Renal cortex interstitium (tissue), 11 donors: ENCODE data around the gene APEX2. TPM values are rescaled to one million over a fixed set of nuclear protein-coding genes. Genes with fewer than 3 reads are reported as not detected.
"Not testable (repeated sequence)": the region's sequence is repeated elsewhere in the genome, so short reads cannot be mapped to it uniquely, and the experiment has no call there.

Experiments used
- DNase-seq, 11 donors: peaks; one replicate each; pipeline ENCODE4 v3.0.0-alpha.2; 2013; ENCODE audit warnings: low read depth in 9 of 11, low spot score in 4 of 11; ENCODE audit errors: extremely low read depth in 1 of 11
- polyA plus RNA-seq, 3 donors: library from polyadenylated mRNA; unstranded; fragments of 120-200 nt; gene quantifications; one replicate each; pipeline ENCODE4 v1.2.1, GENCODE V29; 2013; ENCODE audit not compliant: insufficient read length in 3 of 3

Gene APEX2
- polyA plus RNA-seq, 3 donors: 14.1 to 18.6 (median 15.1) TPM

DNA sequence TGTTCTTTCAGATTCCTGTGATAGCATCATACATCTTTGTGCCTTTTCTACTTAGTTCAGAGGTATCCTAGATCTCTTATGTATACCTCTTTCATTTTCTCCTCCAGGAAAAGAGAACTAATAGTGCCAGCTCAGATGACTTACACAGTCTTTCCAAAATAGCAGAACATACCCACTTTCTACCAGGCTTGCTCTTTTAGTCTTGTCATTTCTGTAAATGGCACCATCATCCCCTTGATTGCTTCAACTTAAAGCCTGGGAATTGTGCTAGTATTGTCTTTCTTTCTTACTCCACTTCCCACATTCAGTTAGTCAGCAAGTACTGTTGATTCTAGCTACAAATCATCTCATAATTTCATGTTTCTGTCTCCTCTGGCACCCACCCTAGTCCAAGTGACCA, 5.1 kb downstream of the APEX2 start:
- DNase-seq: no peak

DNA sequence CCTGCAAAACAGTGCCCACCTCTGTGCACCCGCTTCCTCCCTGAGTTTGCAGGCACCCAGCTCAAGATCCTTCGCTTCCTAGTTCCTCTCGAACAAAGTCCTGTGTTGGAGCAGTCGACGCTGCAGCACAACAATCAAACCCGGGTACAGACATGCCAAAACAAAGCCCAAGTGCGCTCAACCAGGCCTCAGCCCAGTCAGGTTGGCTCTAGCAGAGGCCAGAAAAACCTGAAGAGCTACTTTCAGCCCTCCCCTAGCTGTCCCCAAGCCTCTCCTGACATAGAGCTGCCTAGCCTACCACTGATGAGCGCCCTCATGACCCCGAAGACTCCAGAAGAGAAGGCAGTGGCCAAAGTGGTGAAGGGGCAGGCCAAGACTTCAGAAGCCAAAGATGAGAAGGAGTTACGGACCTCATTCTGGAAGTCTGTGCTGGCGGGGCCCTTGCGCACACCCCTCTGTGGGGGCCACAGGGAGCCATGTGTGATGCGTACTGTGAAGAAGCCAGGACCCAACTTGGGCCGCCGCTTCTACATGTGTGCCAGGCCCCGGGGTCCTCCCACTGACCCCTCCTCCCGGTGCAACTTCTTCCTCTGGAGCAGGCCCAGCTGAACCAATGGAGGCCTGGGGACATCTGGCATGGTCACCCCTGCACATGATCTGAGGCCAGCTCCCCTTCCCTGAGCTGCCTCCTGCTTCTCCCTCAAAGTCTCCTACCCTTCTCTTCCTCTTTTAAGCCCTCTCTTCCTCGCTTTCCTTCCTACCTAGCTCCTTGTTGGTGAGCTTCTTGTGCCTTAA, 6.9 kb downstream of the APEX2 start:
- no peak for DNase-seq

DNA sequence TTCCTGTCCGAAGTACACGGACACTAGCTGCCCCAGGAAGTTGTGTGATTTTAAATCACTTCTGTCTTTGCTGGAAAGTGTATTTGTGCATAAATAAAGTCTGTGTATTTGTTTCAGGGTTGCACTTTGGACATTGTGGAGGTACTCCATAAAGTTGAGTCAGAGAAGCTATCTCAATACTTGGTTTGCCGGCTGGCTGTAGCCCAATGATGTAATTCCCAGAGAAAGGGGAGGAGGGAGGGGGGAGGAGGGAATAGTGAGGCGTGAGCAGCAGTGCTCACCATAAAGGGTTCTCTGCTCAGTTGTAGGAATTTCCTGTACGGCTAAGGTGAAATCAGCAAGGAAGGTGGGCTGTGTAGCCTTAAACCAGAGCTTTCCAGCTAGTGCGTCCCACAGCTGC, 7.5 kb downstream of the APEX2 start:
- no peak for DNase-seq

- no peak for DNase-seq
These were observed 8.6 kb downstream of the APEX2 start for GRCh38 chrX:55008571-55009358.

- no peak for DNase-seq
These were observed 11.1 kb downstream of the APEX2 start for GRCh38 chrX:55011294-55011693.

DNA sequence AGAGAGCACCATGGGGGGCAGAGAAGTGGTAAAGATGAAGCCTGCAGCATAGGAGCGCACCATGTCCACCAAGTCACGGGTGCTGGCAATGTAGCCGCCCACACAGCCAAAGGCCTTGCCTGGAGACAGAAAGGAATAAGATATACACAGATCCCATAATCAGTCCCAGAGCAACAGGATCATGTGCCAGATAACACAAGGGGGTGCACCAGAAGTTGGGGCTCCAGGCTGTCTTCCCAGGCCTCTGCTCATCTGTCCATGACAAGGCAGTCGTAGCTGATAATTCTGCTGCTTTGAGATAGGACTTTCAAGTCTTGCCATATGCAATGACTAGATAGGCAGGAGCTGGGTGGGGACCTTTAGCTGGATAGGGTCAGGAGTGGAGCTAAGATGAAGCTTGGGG, 14.7 kb downstream of the APEX2 start:
- no peak for DNase-seq

GRCh38 chrX:55026143-55026542, 26.0 kb downstream of the APEX2 start:
- DNase-seq: no peak

GRCh38 chrX:55026840-55027239, 26.7 kb downstream of the APEX2 start:
- DNase-seq: no peak

GRCh38 chrX:55028040-55028439, 27.9 kb downstream of the APEX2 start:
- no peak for DNase-seq

DNA sequence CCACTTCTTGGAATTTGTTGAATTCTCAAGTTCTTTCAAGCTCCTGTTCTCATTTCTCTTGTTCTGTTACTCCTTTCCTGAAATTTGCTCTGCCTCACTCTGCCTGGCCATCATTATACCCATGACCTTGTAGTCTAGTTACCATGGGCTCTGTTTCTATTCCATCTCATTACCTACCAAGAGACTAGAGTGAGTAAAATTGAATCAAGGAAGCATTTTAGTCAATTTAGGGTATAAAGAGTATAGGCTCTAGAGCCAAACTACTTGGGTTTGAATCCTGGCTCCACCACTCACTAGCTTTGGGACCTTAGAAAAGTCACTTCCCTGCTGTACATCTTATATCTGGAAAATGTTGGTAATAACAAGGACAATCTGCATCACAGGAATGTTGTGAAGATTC, 28.4 kb downstream of the APEX2 start:
- DNase-seq: no peak

GRCh38 chrX:55029291-55029690, 29.1 kb downstream of the APEX2 start:
- DNase-seq: no peak

GRCh38 chrX:55030271-55031205, 30.4 kb downstream of the APEX2 start, which contains the start of gene ALAS2:
ALAS2 (minus strand) TSS chrX:55030977; CDS start chrX:55026000, 4,977 bp downstream.
- DNase-seq: no peak

DNA sequence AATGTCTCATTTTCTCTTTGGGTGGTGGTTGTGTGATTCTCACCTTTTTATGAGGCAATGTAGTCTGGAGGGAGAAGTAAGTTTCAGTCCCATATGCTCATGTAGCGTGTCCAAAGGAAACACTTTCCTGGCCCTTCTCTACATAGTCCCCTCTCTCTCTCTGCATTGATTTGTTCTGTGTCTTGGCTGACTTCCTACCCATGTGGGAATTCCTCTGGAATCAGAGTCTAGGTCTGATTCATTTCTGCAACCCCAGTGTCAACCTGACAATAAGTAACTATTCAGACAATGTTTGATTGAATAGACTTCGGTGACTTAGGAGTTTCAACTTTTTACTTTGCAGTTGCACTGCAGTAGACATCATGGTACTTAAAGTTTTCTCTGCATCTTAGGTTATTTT, 33.3 kb downstream of the APEX2 start:
- no peak for DNase-seq

DNA sequence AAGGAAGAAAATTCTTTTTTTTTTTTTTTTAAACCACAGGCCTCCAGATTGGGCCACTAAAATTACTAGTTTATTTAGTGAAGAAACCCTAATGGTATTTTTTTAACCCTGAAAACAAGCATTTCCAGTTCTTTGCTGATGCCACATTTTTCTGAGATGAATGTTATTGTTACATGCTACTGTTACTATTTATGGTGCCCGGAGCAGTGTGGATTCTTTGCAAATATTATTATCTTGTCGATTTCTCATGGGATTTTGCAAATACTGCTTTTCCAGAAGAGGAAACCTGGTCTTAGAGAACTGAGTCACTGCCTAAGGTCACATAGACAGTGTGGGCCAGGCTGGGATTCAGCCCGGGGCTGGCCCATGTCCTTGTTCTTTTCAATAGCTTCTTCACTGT, 39.3 kb downstream of the APEX2 start:
- no peak for DNase-seq

- DNase-seq: no peak
These were observed 41.4 kb downstream of the APEX2 start for GRCh38 chrX:55041514-55041913.

GRCh38 chrX:55050599-55050998, 50.4 kb downstream of the APEX2 start:
- not testable (repeated sequence) for DNase-seq

- peak in 1 of 11 donors; percentile 9 for DNase-seq
These were observed 56.9 kb downstream of the APEX2 start for GRCh38 chrX:55056820-55057674.

- DNase-seq: peak in 2 of 11 donors; percentile 15 to 28
These were observed 57.6 kb downstream of the APEX2 start for GRCh38 chrX:55057675-55058249.
